ENCODE measurements around the gene CCNB1.
"Not testable (repeated sequence)": the region's sequence is repeated elsewhere in the genome, so short reads cannot be mapped to it uniquely, and the experiment has no call there.

DNA sequence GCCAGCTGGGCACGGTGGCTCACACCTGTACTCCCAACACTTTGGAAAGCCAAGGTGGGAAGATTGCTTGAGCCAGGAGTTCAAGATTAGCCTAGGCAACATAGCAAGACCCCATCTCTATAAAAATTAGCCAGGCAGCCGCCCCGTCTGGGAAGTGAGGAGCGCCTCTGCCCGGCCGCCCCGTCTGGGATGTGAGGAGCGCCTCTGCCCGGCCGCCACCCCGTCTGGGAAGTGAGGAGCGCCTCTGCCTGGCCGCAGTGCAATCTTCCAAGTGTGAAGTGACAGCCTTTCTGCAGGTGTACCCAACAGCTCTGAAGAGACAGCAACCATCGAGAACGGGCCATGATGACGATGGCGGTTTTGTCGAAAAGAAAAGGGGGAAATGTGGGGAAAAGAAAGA is 53.4 kb downstream of the CCNB1 start:
- TF ChIP-seq, protein P1, sequence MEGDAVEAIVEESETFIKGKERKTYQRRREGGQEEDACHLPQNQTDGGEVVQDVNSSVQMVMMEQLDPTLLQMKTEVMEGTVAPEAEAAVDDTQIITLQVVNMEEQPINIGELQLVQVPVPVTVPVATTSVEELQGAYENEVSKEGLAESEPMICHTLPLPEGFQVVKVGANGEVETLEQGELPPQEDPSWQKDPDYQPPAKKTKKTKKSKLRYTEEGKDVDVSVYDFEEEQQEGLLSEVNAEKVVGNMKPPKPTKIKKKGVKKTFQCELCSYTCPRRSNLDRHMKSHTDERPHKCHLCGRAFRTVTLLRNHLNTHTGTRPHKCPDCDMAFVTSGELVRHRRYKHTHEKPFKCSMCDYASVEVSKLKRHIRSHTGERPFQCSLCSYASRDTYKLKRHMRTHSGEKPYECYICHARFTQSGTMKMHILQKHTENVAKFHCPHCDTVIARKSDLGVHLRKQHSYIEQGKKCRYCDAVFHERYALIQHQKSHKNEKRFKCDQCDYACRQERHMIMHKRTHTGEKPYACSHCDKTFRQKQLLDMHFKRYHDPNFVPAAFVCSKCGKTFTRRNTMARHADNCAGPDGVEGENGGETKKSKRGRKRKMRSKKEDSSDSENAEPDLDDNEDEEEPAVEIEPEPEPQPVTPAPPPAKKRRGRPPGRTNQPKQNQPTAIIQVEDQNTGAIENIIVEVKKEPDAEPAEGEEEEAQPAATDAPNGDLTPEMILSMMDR (optimal IDR thresholded peaks at IDR 0.05 in 1 of 3, IDR thresholded peaks at IDR 0.05 in 1 of 3, conservative IDR thresholded peaks at IDR 0.05 in 1 of 3; ENCODE audit: extremely low read depth in 1 of 3, insufficient read depth in 2 of 3, low read length in 3 of 3): not testable (repeated sequence)
- not testable (repeated sequence) for TF ChIP-seq EZH2 (IDR thresholded peaks at IDR 0.05; ENCODE audit: low read length)

Data from keratinocyte (primary cell).